Parathyroid adenoma (tissue), 2 donors: Measurements from ENCODE around the gene VAC14.

Experiments used
- H2AFZ ChIP-seq: fragments of 300-600 bp; sonication (generic); one replicate; pipeline ENCODE4 v1.7.0; 2017; ENCODE audit warnings: antibody characterized with exemption, mild to moderate bottlenecking
- H3K27ac ChIP-seq: fragments of 300-600 bp; sonication (generic); one replicate; pipeline ENCODE4 v1.7.0; 2017
- H3K27me3 ChIP-seq: fragments of 300-600 bp; sonication (generic); one replicate; pipeline ENCODE4 v1.7.0; 2017; ENCODE audit warnings: low read length; ENCODE audit not compliant: control insufficient read depth, insufficient read depth
- H3K36me3 ChIP-seq: fragments of 300-600 bp; sonication (generic); one replicate; pipeline ENCODE4 v1.7.0; 2017; ENCODE audit warnings: low read length; ENCODE audit not compliant: control insufficient read depth, insufficient read depth
- H3K4me1 ChIP-seq: fragments of 300-600 bp; sonication (generic); one replicate; pipeline ENCODE4 v1.7.0; 2017; ENCODE audit warnings: control low read depth
- H3K4me2 ChIP-seq: fragments of 300-600 bp; sonication (generic); one replicate; pipeline ENCODE4 v1.7.0; 2017; ENCODE audit warnings: low read length
- H3K4me3 ChIP-seq: fragments of 300-600 bp; sonication (generic); one replicate; pipeline ENCODE4 v1.7.0; 2017; ENCODE audit warnings: low read depth, low read length
- H3K79me2 ChIP-seq: fragments of 300-600 bp; sonication (generic); one replicate; pipeline ENCODE4 v1.7.0; 2017; ENCODE audit warnings: control low read depth
- H3K9ac ChIP-seq: fragments of 300-600 bp; sonication (generic); one replicate; pipeline ENCODE4 v1.7.0; 2017; ENCODE audit warnings: mild to moderate bottlenecking
- H3K9me3 ChIP-seq: fragments of 300-600 bp; sonication (generic); one replicate; pipeline ENCODE4 v1.7.0; 2017; ENCODE audit warnings: low read length; ENCODE audit not compliant: control insufficient read depth
- CTCF ChIP-seq: fragments of 300-600 bp; sonication (generic); IDR thresholded peaks from one replicate; pipeline ENCODE4 v1.7.0; 2017; ENCODE audit warnings: antibody characterized with exemption, mild to moderate bottlenecking
- donor health status: primary hyperparathyroidism.

Gene VAC14

GRCh38 chr16:70691223-70692129 lies 109.5 kb downstream of the VAC14 start:
- H2AFZ ChIP-seq = peak overlapping the region; percentile 62
- H3K4me2 ChIP-seq = no peak overlapping the region
- no peaks in the 10 kb centered on the region for H3K9me3 ChIP-seq
- H3K79me2 ChIP-seq = no peaks in the 10 kb centered on the region
- H3K9ac ChIP-seq = no peak overlapping the region
- TF ChIP-seq CTCF = no peak
- no peak overlapping the region for H3K4me3 ChIP-seq
- peaks cover 22% of the 10 kb centered on the region for H3K4me1 ChIP-seq
- peak overlapping the region; percentile 84 for H3K27ac ChIP-seq
- no peaks in the 10 kb centered on the region for H3K36me3 ChIP-seq
- no peaks in the 10 kb centered on the region for H3K27me3 ChIP-seq

GRCh38 chr16:70689970-70690891 lies 110.7 kb downstream of the VAC14 start:
- TF ChIP-seq CTCF = no peak
- no peaks in the 10 kb centered on the region for H3K9me3 ChIP-seq
- no peaks in the 10 kb centered on the region for H3K36me3 ChIP-seq
- no peak overlapping the region for H3K27ac ChIP-seq
- no peak overlapping the region for H3K9ac ChIP-seq
- H3K27me3 ChIP-seq = no peaks in the 10 kb centered on the region
- H3K4me3 ChIP-seq = no peak overlapping the region
- H3K79me2 ChIP-seq = peaks cover 1% of the 10 kb centered on the region
- H2AFZ ChIP-seq = no peak overlapping the region
- H3K4me1 ChIP-seq = peaks cover 24% of the 10 kb centered on the region
- no peak overlapping the region for H3K4me2 ChIP-seq

GRCh38 chr16:70689035-70689969 lies 111.7 kb downstream of the VAC14 start:
- Histone ChIP-seq H3K36me3 (no peaks in the 10 kb centered on the region), H3K9ac (no peak overlapping the region), H3K27me3 (no peaks in the 10 kb centered on the region), H3K4me1 (peaks cover 29% of the 10 kb centered on the region), H3K79me2 (peaks cover 10% of the 10 kb centered on the region), H3K4me3 (no peak overlapping the region), H3K9me3 (no peaks in the 10 kb centered on the region), H3K4me2 (no peak overlapping the region), H2AFZ (no peak overlapping the region), H3K27ac (no peak overlapping the region)
- TF ChIP-seq CTCF = no peak

- Histone ChIP-seq H3K9ac (no peak overlapping the region), H3K79me2 (peaks cover 12% of the 10 kb centered on the region), H2AFZ (no peak overlapping the region), H3K4me1 (peaks cover 29% of the 10 kb centered on the region), H3K27ac (no peak overlapping the region), H3K36me3 (no peaks in the 10 kb centered on the region), H3K9me3 (no peaks in the 10 kb centered on the region), H3K27me3 (no peaks in the 10 kb centered on the region), H3K4me2 (no peak overlapping the region), H3K4me3 (no peak overlapping the region)
- TF ChIP-seq CTCF = no peak
Observed at GRCh38 chr16:70688246-70688742, 112.7 kb downstream of the VAC14 start.
